ENCODE data around the gene RBMS1.

GRCh38 chr2:160238392-160238791 lies 255.2 kb downstream of the RBMS1 start:
- TF ChIP-seq CTCF (IDR thresholded peaks at IDR 0.05) (no peak), EZH2 (IDR thresholded peaks at IDR 0.05; ENCODE audit: borderline replicate concordance, insufficient read depth, low read depth, low read length, poor library complexity, severe bottlenecking) (no peak)
